Mammary epithelial cell (primary cell): Measurements from ENCODE around the gene GATA1.

Experiments used
- EZH2 ChIP-seq: IDR thresholded peaks from 2 replicates; pipeline ENCODE4 v1.6.1; 2012; ENCODE audit warnings: low read length, inconsistent platforms, borderline replicate concordance
- TF ChIP-seq, protein P1 (sequence below), 2 donors: IDR thresholded peaks in 1 of 2; conservative IDR thresholded peaks in 1 of 2; 2 replicates each; pipeline ENCODE4 v1.5.1; 2011 to 2012; ENCODE audit warnings: inconsistent platforms in 2 of 2, low read length in 2 of 2, mild to moderate bottlenecking in 2 of 2, control low read depth in 1 of 2, low read depth in 1 of 2; ENCODE audit not compliant: insufficient read depth in 1 of 2; ENCODE audit errors: extremely low read depth in 1 of 2

DNA sequence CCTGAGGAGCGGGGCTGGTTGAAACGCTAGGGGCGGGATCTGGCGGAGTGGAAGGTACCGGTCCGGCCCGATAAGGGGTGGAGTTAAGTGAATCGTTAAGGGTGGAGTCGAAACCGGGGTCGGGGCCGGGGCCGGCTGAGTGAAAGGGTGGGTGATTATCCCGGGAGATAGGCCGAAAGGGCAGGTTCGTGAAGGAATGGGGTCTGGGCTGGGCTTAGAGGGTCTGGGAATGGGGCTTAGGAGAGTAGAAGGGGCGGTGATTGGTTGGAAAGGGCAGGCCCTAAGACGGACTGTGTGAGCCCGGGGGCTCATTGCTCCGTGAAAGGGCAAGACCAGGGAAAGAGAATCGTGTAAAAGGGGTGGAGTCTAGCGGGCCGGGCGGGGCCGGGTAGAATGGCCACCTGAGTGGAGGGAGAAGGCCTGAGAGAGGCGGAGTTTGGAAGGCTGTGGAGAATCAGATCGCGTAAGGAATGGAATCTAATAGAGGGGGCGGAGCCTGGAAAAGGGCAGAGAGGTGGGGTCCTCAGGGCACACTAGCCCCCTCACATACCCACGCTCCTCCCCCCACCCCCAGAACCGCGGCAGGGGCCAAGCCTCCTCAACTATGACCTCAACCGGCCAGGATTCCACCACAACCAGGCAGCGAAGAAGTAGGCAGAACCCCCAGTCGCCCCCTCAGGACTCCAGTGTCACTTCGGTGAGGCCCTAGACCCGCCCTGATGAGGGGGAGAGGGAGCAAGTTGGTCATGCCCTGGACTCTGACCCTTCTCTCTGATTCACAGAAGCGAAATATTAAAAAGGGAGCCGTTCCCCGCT is 15.9 kb downstream of the GATA1 start:
- TF ChIP-seq, protein P1, sequence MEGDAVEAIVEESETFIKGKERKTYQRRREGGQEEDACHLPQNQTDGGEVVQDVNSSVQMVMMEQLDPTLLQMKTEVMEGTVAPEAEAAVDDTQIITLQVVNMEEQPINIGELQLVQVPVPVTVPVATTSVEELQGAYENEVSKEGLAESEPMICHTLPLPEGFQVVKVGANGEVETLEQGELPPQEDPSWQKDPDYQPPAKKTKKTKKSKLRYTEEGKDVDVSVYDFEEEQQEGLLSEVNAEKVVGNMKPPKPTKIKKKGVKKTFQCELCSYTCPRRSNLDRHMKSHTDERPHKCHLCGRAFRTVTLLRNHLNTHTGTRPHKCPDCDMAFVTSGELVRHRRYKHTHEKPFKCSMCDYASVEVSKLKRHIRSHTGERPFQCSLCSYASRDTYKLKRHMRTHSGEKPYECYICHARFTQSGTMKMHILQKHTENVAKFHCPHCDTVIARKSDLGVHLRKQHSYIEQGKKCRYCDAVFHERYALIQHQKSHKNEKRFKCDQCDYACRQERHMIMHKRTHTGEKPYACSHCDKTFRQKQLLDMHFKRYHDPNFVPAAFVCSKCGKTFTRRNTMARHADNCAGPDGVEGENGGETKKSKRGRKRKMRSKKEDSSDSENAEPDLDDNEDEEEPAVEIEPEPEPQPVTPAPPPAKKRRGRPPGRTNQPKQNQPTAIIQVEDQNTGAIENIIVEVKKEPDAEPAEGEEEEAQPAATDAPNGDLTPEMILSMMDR (conservative IDR thresholded peaks at IDR 0.05 in 1 of 2, IDR thresholded peaks at IDR 0.05 in 1 of 2; ENCODE audit: extremely low read depth in 1 of 2, insufficient read depth in 1 of 2, low read depth in 1 of 2, low read length in 2 of 2) = no peak
- TF ChIP-seq EZH2 = no peak
